H4 (cell line): ENCODE results near the gene MGAT3. TPM values are rescaled to one million over a fixed set of nuclear protein-coding genes. Genes with fewer than 3 reads are reported as not detected.
"Not testable (repeated sequence)": the region's sequence is repeated elsewhere in the genome, so short reads cannot be mapped to it uniquely, and the experiment has no call there.

Source experiments
- DNase-seq: peaks from one replicate; pipeline ENCODE4 v3.0.0-alpha.2; 2015; ENCODE audit warnings: low spot score
- total RNA-seq: library from RNA; depleted of rRNA; stranded (reverse); fragments of >200 nt; shearing (Covaris generic); gene quantifications from 2 replicates; pipeline ENCODE4 v1.2.3, GENCODE V29; 2014

Gene MGAT3
- total RNA-seq, 1 experiment from 2014 or later = 1.1 TPM

GRCh38 chr22:39514373-39514973 is 57.7 kb downstream of the MGAT3 start:
- DNase-seq = no peak

GRCh38 chr22:39515266-39516050 is 58.6 kb downstream of the MGAT3 start:
- DNase-seq = no peak

GRCh38 chr22:39517470-39517869 is 60.7 kb downstream of the MGAT3 start:
- no peak for DNase-seq

- no peak for DNase-seq
These were observed 61.5 kb downstream of the MGAT3 start for GRCh38 chr22:39518144-39518786.

GRCh38 chr22:39518996-39519680 is 62.3 kb downstream of the MGAT3 start:
- no peak for DNase-seq

- peak; percentile 99 for DNase-seq
These were observed 62.9 kb downstream of the MGAT3 start for GRCh38 chr22:39519681-39520225.

- no peak for DNase-seq
These were observed 63.7 kb downstream of the MGAT3 start, which contains the start of gene ATF4 for GRCh38 chr22:39520226-39521105. Gene ATF4, plus strand, starts transcription at chr22:39520562. Its CDS starts 884 bp downstream, at chr22:39521446.

GRCh38 chr22:39521106-39521885 is 64.5 kb downstream of the MGAT3 start:
- DNase-seq = peak; percentile 64

- DNase-seq = not testable (repeated sequence)
These were observed 65.3 kb downstream of the MGAT3 start for GRCh38 chr22:39522091-39522490.

- no peak for DNase-seq
These were observed 65.9 kb downstream of the MGAT3 start for GRCh38 chr22:39522567-39523300.

- no peak for DNase-seq
These were observed 67.4 kb downstream of the MGAT3 start for GRCh38 chr22:39524089-39524752.

- DNase-seq = no peak
These were observed 68.2 kb downstream of the MGAT3 start for GRCh38 chr22:39524753-39525657.

GRCh38 chr22:39525658-39525975 is 68.8 kb downstream of the MGAT3 start:
- no peak for DNase-seq

- no peak for DNase-seq
These were observed 69.9 kb downstream of the MGAT3 start for GRCh38 chr22:39526736-39527171.

- DNase-seq = no peak
These were observed 70.7 kb downstream of the MGAT3 start for GRCh38 chr22:39527481-39527961.

GRCh38 chr22:39528080-39528661 is 71.4 kb downstream of the MGAT3 start:
- no peak for DNase-seq
